HuH-7 (cell line): Measurements from ENCODE around the gene SLC25A28.

Source experiments
- DNase-seq: peaks from one replicate; pipeline ENCODE4 v3.0.0; 2011; ENCODE audit warnings: low spot score

Gene SLC25A28

GRCh38 chr10:99590799-99591198 lies 29.4 kb downstream of the SLC25A28 start:
- DNase-seq: no peak

DNA sequence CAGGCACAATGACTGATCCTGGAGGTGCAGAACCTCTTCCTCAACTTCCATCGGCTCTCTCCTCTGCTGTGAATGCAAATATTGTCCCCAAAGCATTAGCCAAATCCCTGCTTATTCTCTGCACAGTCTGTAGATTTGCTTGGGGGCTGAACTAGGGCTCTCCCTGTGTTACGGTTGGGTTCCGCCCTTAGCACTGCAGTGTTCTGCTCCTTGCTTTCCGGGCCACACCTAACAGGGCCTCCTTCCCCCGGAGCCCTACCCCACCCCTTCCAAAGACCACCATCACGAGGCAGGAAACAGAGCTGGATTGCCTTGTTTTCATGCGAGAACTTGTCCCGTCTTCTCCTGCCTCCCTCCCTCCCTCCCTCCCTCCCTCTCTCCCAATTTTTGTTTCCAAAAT lies 36.6 kb downstream of the SLC25A28 start:
- DNase-seq: no peak

DNA sequence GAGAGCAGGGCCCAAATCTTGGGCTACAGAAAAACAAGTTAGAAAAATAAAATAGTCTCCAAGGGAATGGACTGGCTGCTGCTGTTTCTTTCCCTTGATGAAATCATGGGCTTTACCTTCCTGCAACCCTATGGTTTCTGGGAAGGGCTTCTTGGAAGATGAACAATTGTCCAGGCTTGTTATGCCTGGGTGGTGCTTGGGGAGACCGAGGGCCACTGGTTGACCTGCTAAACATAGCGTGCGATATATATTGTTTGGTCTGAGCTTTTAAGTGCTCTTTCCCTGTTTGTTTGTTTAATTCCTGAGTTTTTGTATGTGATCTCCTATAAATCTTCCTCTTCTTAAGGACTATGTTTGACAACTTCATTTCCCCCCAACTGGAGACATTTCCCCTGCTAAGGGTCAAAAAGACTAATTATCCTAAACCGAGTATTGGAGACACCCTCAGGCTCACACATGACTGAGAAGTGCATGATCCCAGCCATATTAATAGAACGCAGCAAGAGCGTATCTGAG lies 37.9 kb downstream of the SLC25A28 start:
- DNase-seq: no peak

DNA sequence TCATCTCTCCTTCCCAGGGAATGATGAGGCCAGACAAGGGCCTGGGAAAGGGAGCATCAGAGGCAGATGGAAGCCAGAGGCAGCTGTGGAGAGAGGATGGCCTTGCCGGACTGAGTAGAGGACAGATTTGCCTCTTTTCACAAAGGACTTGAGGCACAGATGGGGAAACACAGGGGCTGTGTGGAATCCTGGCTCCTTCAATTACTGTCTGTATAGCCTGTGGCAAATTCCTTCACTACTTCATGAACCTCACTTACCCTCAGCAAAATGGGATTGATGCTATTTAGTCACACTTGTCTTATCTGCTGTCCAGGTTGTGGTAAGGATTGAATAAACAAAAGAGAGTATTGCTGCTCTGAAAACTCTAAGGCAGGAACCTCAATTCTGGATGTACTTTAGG lies 40.3 kb downstream of the SLC25A28 start:
- no peak for DNase-seq

- DNase-seq: no peak
Observed at GRCh38 chr10:99573790-99574189, 46.4 kb downstream of the SLC25A28 start.

- no peak for DNase-seq
Observed at GRCh38 chr10:99571816-99572215, 48.4 kb downstream of the SLC25A28 start.

GRCh38 chr10:99569961-99570360 lies 50.3 kb downstream of the SLC25A28 start:
- no peak for DNase-seq

DNA sequence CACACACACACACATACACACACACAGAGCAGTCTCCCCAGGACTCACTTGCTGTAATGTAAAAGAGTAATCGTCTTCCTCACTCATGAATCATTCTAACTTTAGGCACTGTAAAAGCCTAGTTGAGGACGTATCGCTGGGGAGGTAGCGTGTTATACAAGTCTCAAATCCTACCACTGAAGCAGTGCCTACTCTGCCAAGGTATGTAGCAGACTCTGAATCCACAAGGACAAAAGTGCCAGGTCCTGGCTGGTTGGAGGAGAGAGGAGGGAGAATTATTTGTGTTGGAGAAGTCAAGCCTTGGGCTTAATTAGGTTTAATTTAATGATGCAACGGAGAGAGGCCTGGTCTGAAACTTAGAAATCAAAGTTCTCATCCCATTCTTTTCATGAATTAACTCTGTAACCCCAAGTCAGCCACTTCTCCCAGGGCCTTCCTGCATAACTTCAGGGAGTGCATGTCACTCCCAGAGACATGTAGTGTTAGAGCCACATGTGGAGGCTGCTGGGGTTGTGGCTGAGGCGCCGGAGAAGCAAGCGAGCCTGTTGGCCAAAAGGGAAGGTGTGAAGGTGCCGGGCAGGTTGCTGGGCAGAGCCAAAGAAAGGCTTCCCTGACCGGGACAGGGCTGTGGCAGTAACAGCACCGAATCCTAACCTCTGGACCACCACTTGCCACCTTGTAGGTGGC lies 50.8 kb downstream of the SLC25A28 start:
- no peak for DNase-seq

DNA sequence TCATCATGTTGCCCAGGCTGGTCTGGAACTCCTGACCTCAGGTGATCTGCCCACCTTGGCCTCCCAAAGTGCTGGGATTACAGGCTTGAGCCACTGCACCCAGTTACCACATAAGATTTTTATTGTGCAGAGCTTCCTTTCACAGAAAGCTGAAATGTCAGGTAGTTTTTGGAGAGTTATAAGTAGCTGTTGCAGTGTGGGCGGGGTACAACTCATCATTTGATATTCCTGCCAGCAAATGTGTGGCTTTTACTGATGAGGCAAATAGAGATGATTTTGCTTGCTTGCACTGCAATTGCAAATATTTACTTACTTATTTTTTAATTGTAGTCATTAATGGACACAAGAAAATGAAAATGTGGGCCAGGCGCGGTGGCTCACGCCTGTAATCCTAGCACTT lies 55.1 kb downstream of the SLC25A28 start:
- no peak for DNase-seq

DNA sequence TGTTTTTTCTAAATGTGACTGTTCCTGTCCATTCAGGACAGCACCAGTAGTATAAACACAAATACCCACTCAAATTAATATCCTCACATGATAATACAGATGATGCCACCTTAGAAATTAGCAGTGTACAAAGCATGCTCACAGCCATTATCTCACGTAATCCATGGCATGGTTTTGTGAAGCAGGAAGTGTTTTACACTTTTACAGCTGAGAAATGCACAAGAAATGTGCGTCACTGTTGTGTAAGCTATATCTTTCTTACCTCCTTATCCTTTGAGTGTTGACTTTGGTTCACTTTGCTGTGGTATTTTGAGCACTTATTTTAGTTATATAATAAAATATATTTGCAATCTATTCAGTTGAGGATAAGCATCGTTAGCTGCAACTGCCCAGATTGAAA lies 55.9 kb downstream of the SLC25A28 start:
- DNase-seq: no peak

GRCh38 chr10:99562631-99563030 lies 57.6 kb downstream of the SLC25A28 start:
- no peak for DNase-seq
